Measurements from ENCODE around the gene ADCY3. TPM values are rescaled to one million over a fixed set of nuclear protein-coding genes. Genes with fewer than 3 reads are reported as not detected.
"Not testable (repeated sequence)": the region's sequence is repeated elsewhere in the genome, so short reads cannot be mapped to it uniquely, and the experiment has no call there.

The ADCY3 gene
- total RNA-seq, 2 experiments from 2014 or later: 46.3 to 47.9 TPM

DNA sequence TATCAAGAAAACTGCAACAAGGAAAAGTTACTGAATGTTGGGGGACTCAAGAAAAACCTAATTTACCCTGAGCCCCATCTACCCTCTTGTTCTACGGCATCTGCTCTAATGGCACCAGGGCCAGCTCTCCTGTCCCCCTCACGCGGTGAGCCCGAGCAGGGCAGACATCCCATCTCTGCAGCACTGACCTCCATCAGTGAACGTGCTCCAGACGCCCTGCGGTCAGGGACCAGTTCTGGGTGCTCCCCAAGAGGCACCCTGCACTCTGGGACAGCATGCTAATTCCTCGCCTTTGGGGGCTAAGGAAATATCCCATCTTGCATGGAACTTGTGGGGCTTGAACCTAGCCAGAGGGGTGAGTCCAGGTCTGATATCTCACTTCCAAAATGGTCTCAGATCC, 83.8 kb downstream of the ADCY3 start:
- intact Hi-C loops (cut with micrococcal nuclease): no loop called here
- no peak for TF ChIP-seq CTCF (IDR thresholded peaks at IDR 0.05)
- Mint-ChIP-seq H3K27ac (no peak overlapping the region), H3K4me1 (ENCODE audit: low read depth) (no peaks in the 10 kb centered on the region), H3K9me3 (no peaks in the 10 kb centered on the region), H3K36me3 (ENCODE audit: low read depth) (peaks cover 18% of the 10 kb centered on the region), H3K27me3 (no peaks in the 10 kb centered on the region), H3K4me3 (no peak overlapping the region)
- DNase-seq (no peak), ATAC-seq (no peak)
- POLR2A ChIA-PET: no interaction called here
- CTCF ChIA-PET: interaction anchor here (0.9 to 1.6 kb wide), 2 partner anchors 9 to 12 kb away, joined by 3 to 6 read pairs; no protein-coding TSS in a partner anchor

DNA sequence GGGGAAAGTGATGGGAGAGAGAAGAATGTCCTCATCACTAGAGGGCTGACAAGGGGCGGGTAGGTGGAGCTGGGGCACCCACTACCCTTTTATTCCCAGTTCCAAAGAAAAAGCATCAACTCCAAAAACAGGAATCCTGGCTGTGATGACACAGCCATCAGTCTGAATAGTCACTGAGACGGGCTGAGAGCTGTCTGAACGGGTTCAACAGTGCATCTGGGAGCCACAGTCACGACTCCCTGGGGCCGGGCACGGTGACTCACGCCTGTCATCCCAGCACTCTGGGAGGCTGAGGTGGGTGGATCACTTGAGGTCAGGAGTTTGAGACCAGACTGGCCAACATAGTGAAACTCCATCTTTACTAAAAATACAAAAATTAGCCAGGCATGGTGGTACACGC, 84.6 kb downstream of the ADCY3 start:
- H3K27ac Mint-ChIP-seq; H3K4me3 Mint-ChIP-seq; ATAC-seq; intact Hi-C loops (cut with micrococcal nuclease); DNase-seq; H3K4me1 Mint-ChIP-seq (ENCODE audit: low read depth); H3K27me3 Mint-ChIP-seq; H3K9me3 Mint-ChIP-seq; POLR2A ChIA-PET: not testable (repeated sequence)
- H3K36me3 Mint-ChIP-seq (ENCODE audit: low read depth): peaks cover 18% of the 10 kb centered on the region
- CTCF ChIA-PET: interaction anchor here (0.9 kb wide), 1 partner anchor 12 kb away, joined by 3 read pairs; no protein-coding TSS in a partner anchor

GRCh38 chr2:24834733-24835395, 85.2 kb downstream of the ADCY3 start:
- intact Hi-C loops (cut with micrococcal nuclease): no loop called here
- no peak for TF ChIP-seq CTCF (IDR thresholded peaks at IDR 0.05)
- Mint-ChIP-seq H3K27ac (no peak overlapping the region), H3K9me3 (no peaks in the 10 kb centered on the region), H3K27me3 (no peaks in the 10 kb centered on the region), H3K4me3 (no peak overlapping the region), H3K4me1 (ENCODE audit: low read depth) (no peaks in the 10 kb centered on the region), H3K36me3 (ENCODE audit: low read depth) (peaks cover 18% of the 10 kb centered on the region)
- ChIA-PET CTCF (no interaction called here), POLR2A (no interaction called here)
- no peak for ATAC-seq
- no peak for DNase-seq

DNA sequence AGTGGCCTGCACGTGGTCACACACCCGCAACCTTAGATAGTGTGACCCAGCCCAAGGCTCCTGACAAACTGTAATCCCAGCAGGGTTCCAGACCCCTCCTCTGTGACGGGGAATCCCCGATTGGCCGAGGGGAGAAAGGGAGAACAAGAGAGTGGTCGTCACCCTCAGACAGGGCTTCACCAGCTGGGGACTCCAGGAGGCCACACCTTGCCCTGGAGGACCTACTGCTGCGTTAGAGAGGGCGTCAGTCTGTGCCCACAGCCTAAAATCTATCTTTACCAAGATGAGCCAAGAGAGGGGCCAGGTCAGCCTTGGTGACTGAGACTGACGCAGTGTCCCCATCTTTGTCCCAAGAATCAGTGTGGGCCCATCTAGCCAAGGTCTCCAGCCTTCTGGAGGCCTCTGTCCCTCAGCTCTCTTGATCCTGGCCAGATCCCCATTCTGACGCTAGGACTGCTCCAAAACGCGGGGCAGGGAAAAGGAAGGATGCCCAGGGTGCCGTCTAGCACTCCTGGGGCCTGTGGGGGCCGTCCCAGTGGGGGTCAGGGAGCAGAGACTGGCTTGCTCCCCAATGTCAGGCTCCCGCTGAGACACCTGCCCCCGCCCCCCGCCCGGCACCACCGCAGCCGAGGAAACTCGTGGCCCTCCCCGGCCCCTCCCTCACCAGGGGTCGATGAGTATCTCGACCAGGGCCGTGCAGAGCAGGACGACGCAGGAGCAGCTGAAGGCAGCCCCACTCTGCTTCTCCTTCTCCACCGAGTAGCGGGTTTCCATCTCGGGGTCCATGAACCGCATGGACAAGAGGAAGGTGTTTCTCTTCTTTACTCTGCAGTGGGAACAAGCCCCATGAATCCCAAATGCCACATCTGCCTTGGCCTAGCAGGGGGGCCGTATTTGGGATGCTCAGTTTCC, 86.0 kb downstream of the ADCY3 start:
- CTCF ChIA-PET: interaction anchor here (0.9 kb wide), 1 partner anchor 412 kb away, joined by 4 read pairs; no protein-coding TSS in a partner anchor
- no peak overlapping the region for H3K27ac Mint-ChIP-seq
- H3K27me3 Mint-ChIP-seq: no peaks in the 10 kb centered on the region

More for the DNA sequence above, 86.0 kb downstream of the ADCY3 start:
- TF ChIP-seq CTCF (IDR thresholded peaks at IDR 0.05): no peak
- POLR2A ChIA-PET: no interaction called here
- H3K36me3 Mint-ChIP-seq (ENCODE audit: low read depth): peaks cover 18% of the 10 kb centered on the region
- no peaks in the 10 kb centered on the region for H3K9me3 Mint-ChIP-seq
- H3K4me3 Mint-ChIP-seq: no peak overlapping the region
- H3K4me1 Mint-ChIP-seq (ENCODE audit: low read depth): no peaks in the 10 kb centered on the region
- intact Hi-C loops (cut with micrococcal nuclease): no loop called here
- no peak for ATAC-seq
- DNase-seq: no peak
